Body of pancreas (tissue), 4 donors: ENCODE data around the gene HDDC3. TPM values are rescaled to one million over a fixed set of nuclear protein-coding genes. Genes with fewer than 3 reads are reported as not detected.

Experiments
- ATAC-seq: fragments of 150-250 bp; one replicate; pipeline ENCODE4 v1.9.1; 2016
- DNase-seq, 4 donors: peaks; one replicate each; pipeline ENCODE4 v3.0.0-alpha.2; 2019
- H3K27ac ChIP-seq, 4 donors: fragments of 200-600 bp; sonication (generic); 1 replicate in 3 of 4; 2 replicates in 1 of 4; pipeline versions ENCODE4 v1.5.1 to v1.6.1; 2016 to 2019; ENCODE audit warnings: mild to moderate bottlenecking in 1 of 4, mixed read lengths in 1 of 4, moderate library complexity in 1 of 4
- H3K27me3 ChIP-seq, 2 donors: fragments of 200-600 bp; sonication (generic); one replicate each; pipeline ENCODE4 v1.6.0; 2016; ENCODE audit warnings: mild to moderate bottlenecking in 1 of 2
- H3K36me3 ChIP-seq, 2 donors: fragments of 200-600 bp; sonication (generic); replicated peaks in 1 of 2; 2 replicates each; pipeline ENCODE4 v1.5.1; 2016; ENCODE audit warnings: low read depth in 2 of 2; ENCODE audit not compliant: insufficient read depth in 1 of 2
- H3K4me1 ChIP-seq: fragments of 200-600 bp; sonication (generic); one replicate; pipeline ENCODE4 v1.6.0; 2016
- H3K4me3 ChIP-seq, 2 donors: fragments of 200-600 bp; sonication (generic); 1 replicate in 1 of 2; 2 replicates in 1 of 2; pipeline ENCODE4 v1.5.1; 2016 to 2019
- H3K9me3 ChIP-seq, 3 donors: fragments of 200-600 bp; sonication (generic); 1 replicate in 2 of 3; 2 replicates in 1 of 3; pipeline ENCODE4 v1.5.1; 2016
- CTCF ChIP-seq, 7 experiments: fragments of 450-650 bp in 4 of 7; fragments of 200-600 bp in 3 of 7; sonication (generic) in 3 of 7; IDR thresholded peaks; one replicate each; pipeline ENCODE4 v1.5.1; 2016 to 2019; ENCODE audit warnings: antibody characterized with exemption in 7 of 7
- POLR2A ChIP-seq, 3 donors: fragments of 450-650 bp; IDR thresholded peaks; one replicate each; pipeline ENCODE4 v1.6.1; 2016; ENCODE audit warnings: antibody characterized with exemption in 3 of 3, mild to moderate bottlenecking in 2 of 3
- WGBS, 2 donors: methylation state at CpG; one replicate each; pipeline ENCODE4 v1.1.5; 2017; 5-methylcytosine and 5-hydroxymethylcytosine counted together
- intact Hi-C: fragments of 100-400 bp; cut with DNase I; formaldehyde crosslinking; loops from one replicate; pipeline ENCODE4 v1.15.1; 2023
- total RNA-seq, 2 donors: library from RNA; depleted of rRNA; stranded (reverse); fragments of >200 nt; gene quantifications; one replicate each; pipeline ENCODE4 v1.1.0, GENCODE V29; 2016

Gene HDDC3
- total RNA-seq, 2 donors from 2014 or later = 13.8 to 14.5 TPM

GRCh38 chr15:90893175-90894090 lies 38.9 kb downstream of the HDDC3 start:
- H3K27ac ChIP-seq = no peak overlapping the region
- no peak for DNase-seq
- no peak overlapping the region for H3K4me3 ChIP-seq
- intact Hi-C loops = no loop called here
- H3K4me1 ChIP-seq = no peaks in the 10 kb centered on the region
- no peak for TF ChIP-seq POLR2A (IDR thresholded peaks at IDR 0.05)
- TF ChIP-seq CTCF (IDR thresholded peaks at IDR 0.05) = peak in 1 of 7 experiments; percentile 4
- 86 to 90% methylated on average over 19 to 20 of the region's 33 CpGs for WGBS, 2 donors
- H3K36me3 ChIP-seq = no peaks in the 10 kb centered on the region
- H3K27me3 ChIP-seq = no peaks in the 10 kb centered on the region
- ATAC-seq = no peak
- H3K9me3 ChIP-seq = no peaks in the 10 kb centered on the region

- Histone ChIP-seq H3K4me1 (no peaks in the 10 kb centered on the region), H3K9me3 (no peaks in the 10 kb centered on the region), H3K36me3 (no peaks in the 10 kb centered on the region), H3K27me3 (no peaks in the 10 kb centered on the region), H3K27ac (no peak overlapping the region), H3K4me3 (no peak overlapping the region)
- WGBS, 2 donors = 86 to 88% methylated on average over 21 to 27 of the region's 29 CpGs
- ATAC-seq (no peak), DNase-seq (no peak)
- intact Hi-C loops = no loop called here
- TF ChIP-seq CTCF (IDR thresholded peaks at IDR 0.05) (no peak), POLR2A (IDR thresholded peaks at IDR 0.05) (no peak)
These were observed 39.7 kb downstream of the HDDC3 start for GRCh38 chr15:90892498-90893174.

GRCh38 chr15:90892023-90892422 lies 40.3 kb downstream of the HDDC3 start:
- no peak overlapping the region for H3K4me3 ChIP-seq
- no peaks in the 10 kb centered on the region for H3K36me3 ChIP-seq
- no peaks in the 10 kb centered on the region for H3K4me1 ChIP-seq
- ATAC-seq = no peak
- H3K9me3 ChIP-seq = no peaks in the 10 kb centered on the region
- no peak for TF ChIP-seq POLR2A (IDR thresholded peaks at IDR 0.05)
- TF ChIP-seq CTCF (IDR thresholded peaks at IDR 0.05) = no peak
- no peak overlapping the region for H3K27ac ChIP-seq
- no peak for DNase-seq
- 75 to 79% methylated on average over 11 of the region's 11 CpGs for WGBS, 2 donors
- intact Hi-C loops = no loop called here
- no peaks in the 10 kb centered on the region for H3K27me3 ChIP-seq

GRCh38 chr15:90891346-90891949 lies 40.9 kb downstream of the HDDC3 start:
- Histone ChIP-seq H3K27me3 (no peaks in the 10 kb centered on the region), H3K4me3 (no peak overlapping the region), H3K4me1 (no peaks in the 10 kb centered on the region), H3K36me3 (no peaks in the 10 kb centered on the region), H3K27ac (no peak overlapping the region), H3K9me3 (no peaks in the 10 kb centered on the region)
- DNase-seq (no peak), ATAC-seq (no peak)
- intact Hi-C loops = no loop called here
- WGBS, 2 donors = 56 to 72% methylated on average over 5 to 8 of the region's 8 CpGs
- TF ChIP-seq CTCF (IDR thresholded peaks at IDR 0.05) (no peak), POLR2A (IDR thresholded peaks at IDR 0.05) (no peak)
